DND-41 (cell line): ENCODE results near the gene POMGNT1.
"Not testable (repeated sequence)": the region's sequence is repeated elsewhere in the genome, so short reads cannot be mapped to it uniquely, and the experiment has no call there.

Source experiments
- ATAC-seq: fragments of 200-7000 bp; cut with Tn5 transposase; 3 replicates; pipeline ENCODE4 v1.9.1; 2021; ENCODE audit warnings: low read depth; ENCODE audit not compliant: insufficient read depth
- DNase-seq: peaks from one replicate; pipeline ENCODE4 v3.0.0-alpha.2; 2020
- H2AFZ ChIP-seq: 2 replicates; pipeline ENCODE4 v1.6.0; 2012; ENCODE audit warnings: low read depth, low read length
- H3K27ac ChIP-seq: 2 replicates; pipeline ENCODE4 v1.5.1; 2012; ENCODE audit warnings: low read length, inconsistent platforms
- H3K27me3 ChIP-seq: fragments of 200-600 bp; sonication (generic); 2 replicates; pipeline ENCODE4 v1.6.0; 2012; ENCODE audit warnings: low read length, mild to moderate bottlenecking, inconsistent platforms; ENCODE audit not compliant: insufficient read depth, poor library complexity
- H3K36me3 ChIP-seq: 2 replicates; pipeline ENCODE4 v1.5.1; 2012; ENCODE audit warnings: low read length, inconsistent platforms; ENCODE audit not compliant: insufficient read depth
- H3K4me1 ChIP-seq: 2 replicates; pipeline ENCODE4 v1.5.1; 2012; ENCODE audit warnings: mild to moderate bottlenecking, low read length; ENCODE audit not compliant: insufficient read depth
- H3K4me2 ChIP-seq: 2 replicates; pipeline ENCODE4 v1.6.0; 2012; ENCODE audit warnings: mild to moderate bottlenecking, moderate library complexity, low read length, inconsistent platforms; ENCODE audit not compliant: insufficient read depth
- H3K4me3 ChIP-seq, 2 experiments: fragments of 200-600 bp in 1 of 2; shearing (Covaris generic) in 1 of 2; 2 replicates each; pipeline ENCODE4 v1.5.1; 2012 to 2016; ENCODE audit warnings: inconsistent platforms in 2 of 2, low read length in 2 of 2, mild to moderate bottlenecking in 2 of 2, low read depth in 1 of 2, moderate library complexity in 1 of 2
- H3K79me2 ChIP-seq: 2 replicates; pipeline ENCODE4 v1.6.0; 2012; ENCODE audit warnings: low read length, inconsistent platforms; ENCODE audit not compliant: insufficient read depth
- H3K9ac ChIP-seq: 2 replicates; pipeline ENCODE4 v1.6.0; 2012; ENCODE audit warnings: low read depth, mild to moderate bottlenecking, inconsistent platforms, low read length, moderate library complexity
- H3K9me3 ChIP-seq: 2 replicates; pipeline ENCODE4 v1.5.1; 2012; ENCODE audit warnings: low read length, moderate library complexity, mild to moderate bottlenecking, inconsistent platforms; ENCODE audit not compliant: insufficient read depth, severe bottlenecking
- H4K20me1 ChIP-seq: 2 replicates; pipeline ENCODE4 v1.6.0; 2012; ENCODE audit warnings: low read length; ENCODE audit not compliant: insufficient read depth
- CTCF ChIP-seq: IDR thresholded peaks from 2 replicates; pipeline ENCODE4 v1.5.1; 2012; ENCODE audit warnings: borderline replicate concordance, low read length, moderate library complexity, mild to moderate bottlenecking; ENCODE audit not compliant: poor library complexity, severe bottlenecking; ENCODE audit errors: extremely low read depth
- EZH2 ChIP-seq: IDR thresholded peaks from 3 replicates; pipeline ENCODE4 v1.6.1; 2012; ENCODE audit warnings: borderline replicate concordance, low read depth, mild to moderate bottlenecking, moderate library complexity, low read length, inconsistent platforms; ENCODE audit not compliant: severe bottlenecking

POMGNT1 gene

GRCh38 chr1:46236882-46237281, 38.6 kb upstream of the POMGNT1 start:
- ATAC-seq (no peak), DNase-seq (no peak)
- Histone ChIP-seq H3K4me1 (no peaks in the 10 kb centered on the region), H3K4me3 (no peak overlapping the region), H3K4me2 (no peak overlapping the region), H4K20me1 (no peaks in the 10 kb centered on the region), H3K27me3 (no peaks in the 10 kb centered on the region), H3K36me3 (no peaks in the 10 kb centered on the region), H3K9ac (no peak overlapping the region), H3K27ac (no peak overlapping the region), H3K79me2 (no peaks in the 10 kb centered on the region), H3K9me3 (peaks cover 10% of the 10 kb centered on the region), H2AFZ (no peak overlapping the region)
- TF ChIP-seq CTCF, result no peak
- no peak for TF ChIP-seq EZH2

GRCh38 chr1:46231231-46231630, 33.0 kb upstream of the POMGNT1 start:
- H3K27me3 ChIP-seq, DNase-seq, H4K20me1 ChIP-seq, H3K9ac ChIP-seq, H3K4me3 ChIP-seq, H3K9me3 ChIP-seq, H3K4me1 ChIP-seq, ATAC-seq, H3K4me2 ChIP-seq, H3K27ac ChIP-seq, H2AFZ ChIP-seq, H3K79me2 ChIP-seq, H3K36me3 ChIP-seq: not testable (repeated sequence)

GRCh38 chr1:46224966-46225365, 26.7 kb upstream of the POMGNT1 start:
- Histone ChIP-seq H3K4me2 (no peak overlapping the region), H4K20me1 (no peaks in the 10 kb centered on the region), H3K36me3 (no peaks in the 10 kb centered on the region), H3K27me3 (no peaks in the 10 kb centered on the region), H3K4me3 (no peak overlapping the region), H3K27ac (no peak overlapping the region), H2AFZ (no peak overlapping the region), H3K4me1 (peaks cover 2% of the 10 kb centered on the region; the same call in 1 of the 2 replicates), H3K79me2 (no peaks in the 10 kb centered on the region), H3K9ac (no peak overlapping the region), H3K9me3 (no peaks in the 10 kb centered on the region)
- no peak for DNase-seq
- TF ChIP-seq CTCF (no peak), EZH2 (no peak)
- no peak for ATAC-seq

- Histone ChIP-seq H3K36me3 (no peaks in the 10 kb centered on the region), H3K4me2 (no peak overlapping the region), H4K20me1 (no peaks in the 10 kb centered on the region), H3K4me3 (no peak overlapping the region), H3K27ac (no peak overlapping the region), H3K27me3 (no peaks in the 10 kb centered on the region), H3K9me3 (no peaks in the 10 kb centered on the region), H3K4me1 (peaks cover under 1% of the 10 kb centered on the region; the same call in 1 of the 2 replicates), H2AFZ (peak overlapping the region; percentile 66), H3K9ac (no peak overlapping the region), H3K79me2 (no peaks in the 10 kb centered on the region)
- peak; percentile 98 for TF ChIP-seq CTCF
- TF ChIP-seq EZH2, result no peak
- DNase-seq, result peak; percentile 69
- ATAC-seq, result peak; percentile 99
Observed at GRCh38 chr1:46223472-46223943, 25.3 kb upstream of the POMGNT1 start.

GRCh38 chr1:46223055-46223454, 24.8 kb upstream of the POMGNT1 start:
- not testable (repeated sequence) for H3K4me3 ChIP-seq, ATAC-seq, H3K36me3 ChIP-seq, H3K27me3 ChIP-seq, H3K9me3 ChIP-seq, H4K20me1 ChIP-seq, H3K79me2 ChIP-seq, H3K4me1 ChIP-seq, H3K9ac ChIP-seq, H3K4me2 ChIP-seq, DNase-seq, H3K27ac ChIP-seq
- H2AFZ ChIP-seq, result 0 out of 2 replicates have a peak overlapping the region, but pooled peaks have one; percentile 66
